ENCODE data around the gene NXPH1. TPM values are rescaled to one million over a fixed set of nuclear protein-coding genes. Genes with fewer than 3 reads are reported as not detected.

Gene NXPH1
- polyA plus RNA-seq, 4 donors: 0.14 to 0.28 (median 0.25) TPM; not detected in 1

DNA sequence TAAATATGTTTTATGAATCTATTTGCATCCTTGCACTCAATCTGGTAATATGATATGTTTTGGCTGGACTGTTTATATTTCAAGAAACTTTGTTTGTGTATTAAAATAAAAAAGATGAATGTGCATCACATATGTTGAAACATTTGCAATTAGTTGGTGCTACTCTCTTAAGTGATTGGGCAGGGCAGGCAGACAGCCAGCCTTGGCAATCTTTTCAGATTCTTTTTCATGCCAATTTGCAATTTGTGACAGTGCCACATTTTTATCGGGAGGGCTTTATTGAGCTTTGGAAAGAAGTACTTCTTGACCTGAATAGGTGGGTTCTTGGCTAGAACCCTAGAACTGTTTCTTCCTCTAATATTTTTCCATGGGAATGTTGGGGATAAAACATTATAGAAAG, 152.2 kb downstream of the NXPH1 start:
- DNase-seq (ENCODE audit: low read depth in 4 of 4, low spot score in 2 of 4): no peak

DNA sequence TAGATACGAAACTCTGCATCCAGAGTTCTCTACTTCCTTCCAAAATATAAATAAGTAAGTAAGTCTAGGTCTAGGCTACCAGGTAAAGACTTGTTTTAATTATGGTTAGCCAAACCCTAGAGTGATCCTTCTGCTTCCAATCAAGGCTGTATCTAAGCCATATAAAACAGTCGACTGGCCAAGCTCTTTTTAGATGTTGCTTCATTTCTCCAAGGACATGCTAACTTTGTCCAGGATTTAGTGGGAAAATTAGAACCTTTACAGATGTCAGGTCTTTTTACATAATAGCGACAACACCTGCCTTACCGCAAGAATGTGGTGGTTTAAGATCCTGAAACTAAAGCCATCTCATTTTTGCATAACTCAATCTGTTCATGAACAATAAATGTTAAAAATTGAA, 156.8 kb downstream of the NXPH1 start:
- DNase-seq (ENCODE audit: low read depth in 4 of 4, low spot score in 2 of 4): no peak

DNA sequence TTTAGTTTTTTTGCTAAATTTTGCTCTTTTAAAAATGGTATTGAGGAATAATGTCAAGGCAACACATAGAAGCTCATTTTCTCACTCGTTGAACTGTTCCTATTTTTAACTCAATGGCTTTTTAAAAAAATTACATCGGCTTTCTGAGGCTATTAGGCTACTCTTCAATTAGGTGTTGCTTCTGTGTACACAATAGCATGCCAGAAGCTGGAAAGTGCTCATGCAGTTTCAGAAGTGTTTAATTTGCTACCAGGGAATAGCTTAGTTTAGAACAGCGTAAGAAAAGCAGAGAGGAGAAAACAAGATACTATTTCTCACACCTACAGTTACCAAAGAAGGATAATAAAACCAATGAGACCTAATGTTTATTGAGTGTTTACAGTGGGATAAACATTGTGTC, 157.4 kb downstream of the NXPH1 start:
- no peak for DNase-seq (ENCODE audit: low read depth in 4 of 4, low spot score in 2 of 4)

DNA sequence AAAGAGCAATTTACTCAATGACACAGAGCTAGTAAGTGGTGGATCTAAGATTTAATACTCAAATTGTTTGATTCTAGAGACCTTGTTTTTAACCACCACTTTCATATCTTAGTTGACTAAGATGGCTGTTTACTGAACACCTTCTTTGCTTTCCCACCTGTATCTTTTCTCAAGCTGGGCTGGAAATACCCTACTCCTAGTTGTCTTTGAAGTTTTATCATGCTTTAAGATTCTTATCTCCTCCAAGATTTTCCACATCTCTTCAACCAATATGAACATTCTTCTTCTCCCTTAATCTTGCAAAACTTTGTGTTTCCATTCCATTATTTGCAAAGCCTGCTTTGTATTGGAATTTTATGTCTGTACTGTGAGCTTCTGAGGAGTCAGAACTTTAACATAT, 157.9 kb downstream of the NXPH1 start:
- DNase-seq (ENCODE audit: low read depth in 4 of 4, low spot score in 2 of 4): no peak

DNA sequence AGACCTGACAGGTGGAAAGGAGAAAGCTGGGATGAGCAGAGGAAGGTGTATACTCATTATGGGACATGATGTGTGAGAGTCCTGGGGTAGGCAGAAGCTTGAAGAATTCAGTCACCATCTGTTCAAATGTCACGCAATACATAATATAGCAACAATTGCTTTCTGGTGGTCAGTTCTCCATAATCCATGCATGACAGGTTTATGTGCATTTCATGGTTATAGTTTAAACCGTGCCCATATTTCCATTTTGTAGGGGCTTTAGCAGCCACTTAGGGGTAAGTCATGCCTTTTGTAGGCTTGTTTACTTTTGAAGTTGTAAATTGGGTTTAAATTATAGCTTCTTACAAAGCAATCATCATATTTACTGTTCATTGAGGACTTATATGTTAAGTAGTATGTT, 158.8 kb downstream of the NXPH1 start:
- DNase-seq (ENCODE audit: low read depth in 4 of 4, low spot score in 2 of 4): no peak

DNA sequence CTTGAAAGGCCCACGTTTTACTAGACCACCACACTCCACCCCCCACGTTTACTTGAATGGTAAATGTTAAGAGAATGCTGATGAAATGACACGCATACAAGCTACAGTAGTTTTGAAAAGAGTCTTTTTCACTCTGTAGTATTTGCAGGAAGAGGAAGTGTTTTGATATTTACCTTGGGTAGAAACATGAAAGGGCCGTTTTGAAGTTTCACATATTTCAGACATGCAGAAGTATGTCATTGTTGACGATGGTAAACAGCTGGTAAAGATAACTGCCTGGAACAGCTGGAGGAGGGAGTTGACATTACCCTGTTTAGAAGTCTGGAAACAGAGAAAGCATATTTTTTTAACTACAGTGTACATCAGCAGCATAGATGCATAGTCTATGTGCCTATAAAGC, 160.7 kb downstream of the NXPH1 start:
- peak in 1 of 4 donors; percentile 8 for DNase-seq (ENCODE audit: low read depth in 4 of 4, low spot score in 2 of 4)

DNA sequence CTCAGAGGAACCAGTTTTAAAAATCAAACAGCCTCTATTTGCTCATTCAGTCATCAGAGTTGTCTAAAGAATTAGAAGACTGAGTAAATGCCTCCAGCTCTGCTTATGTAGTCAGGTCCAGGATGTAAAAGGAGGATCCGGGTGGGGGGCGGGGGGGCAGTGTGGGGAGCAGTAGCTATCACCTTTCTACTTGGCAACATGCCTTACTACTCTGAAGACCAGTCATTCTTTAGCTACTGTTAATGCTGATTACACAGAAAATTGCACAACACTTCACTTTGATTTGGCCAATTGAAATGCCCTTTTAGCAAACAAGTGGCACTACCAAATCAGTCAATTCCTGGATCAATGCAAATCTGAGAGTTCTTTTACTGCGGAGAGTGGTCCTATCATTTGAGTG, 164.2 kb downstream of the NXPH1 start:
- DNase-seq (ENCODE audit: low read depth in 4 of 4, low spot score in 2 of 4): no peak

DNA sequence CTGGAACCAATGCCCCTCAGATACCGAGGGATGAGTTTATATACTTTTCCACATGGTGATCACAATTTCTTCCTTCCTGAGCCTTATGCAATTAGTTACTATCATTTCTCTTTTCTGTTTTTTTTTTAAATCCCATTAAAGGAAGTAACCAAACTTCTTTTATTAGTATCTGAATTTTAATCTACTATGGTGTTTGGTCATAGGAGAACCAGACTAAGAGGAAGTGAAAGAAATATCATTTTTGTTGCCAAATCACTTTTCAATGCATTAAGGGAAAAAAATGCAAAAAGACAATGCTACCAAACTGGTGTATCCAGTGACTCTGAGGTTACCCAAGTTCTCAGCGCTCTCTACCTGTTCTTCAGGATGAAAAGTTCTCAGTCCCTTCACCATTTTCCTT, 167.7 kb downstream of the NXPH1 start:
- DNase-seq (ENCODE audit: low read depth in 4 of 4, low spot score in 2 of 4): no peak

DNA sequence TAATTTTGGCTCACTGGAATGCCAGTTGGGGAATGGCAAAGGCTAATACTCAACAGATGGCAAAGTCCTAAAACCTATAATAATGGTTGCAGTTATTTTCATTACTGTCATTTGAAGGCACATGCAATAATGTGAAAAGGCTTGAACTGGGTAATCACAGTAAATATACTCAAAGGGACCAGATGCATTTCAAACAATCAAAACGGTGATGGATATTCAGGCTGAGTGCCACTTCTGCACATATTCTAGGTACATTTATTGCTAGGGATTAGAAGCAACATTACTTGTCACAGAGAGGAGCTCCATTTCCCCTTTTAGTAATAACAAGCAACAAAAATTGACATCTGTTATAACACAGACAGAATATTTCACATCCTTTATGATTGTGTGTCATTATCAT, 171.8 kb downstream of the NXPH1 start:
- DNase-seq (ENCODE audit: low read depth in 4 of 4, low spot score in 2 of 4): no peak

DNA sequence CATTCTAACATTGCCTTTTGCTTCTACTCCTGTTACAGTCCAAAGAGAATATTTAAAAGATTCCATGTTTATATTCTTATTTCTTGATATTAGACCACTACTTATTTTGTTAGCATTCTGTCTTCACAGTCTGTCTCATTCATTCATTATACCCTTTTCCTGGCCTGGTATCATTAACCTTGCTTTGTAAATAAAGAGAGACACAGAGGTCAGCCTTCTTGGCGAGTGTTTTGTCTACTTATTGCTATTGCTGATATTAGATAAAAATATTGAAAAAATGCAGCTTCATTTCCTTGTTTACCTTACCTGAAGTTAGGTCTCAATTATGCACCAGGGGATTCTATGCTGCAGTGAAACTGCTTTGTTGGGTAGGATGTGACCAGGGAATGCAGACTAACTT, 179.2 kb downstream of the NXPH1 start:
- no peak for DNase-seq (ENCODE audit: low read depth in 4 of 4, low spot score in 2 of 4)

DNA sequence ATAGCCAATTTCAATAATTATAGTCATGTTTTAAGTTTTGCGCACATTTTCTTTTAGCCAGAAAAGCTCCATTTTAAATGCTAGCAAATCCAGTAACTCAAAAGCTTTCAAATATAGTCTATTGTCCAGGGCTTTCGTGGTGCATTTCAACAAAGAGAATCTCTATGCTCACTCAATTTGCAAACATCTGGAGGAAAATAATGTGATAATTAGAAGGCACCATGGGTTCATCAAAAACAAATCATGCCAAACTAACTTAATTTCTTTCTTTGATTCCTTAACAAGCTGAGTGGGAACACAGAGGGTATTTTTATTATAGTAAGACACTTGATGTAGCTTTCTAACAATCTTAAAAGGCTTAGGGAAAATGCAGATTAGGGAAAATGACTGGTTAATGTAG, 179.8 kb downstream of the NXPH1 start:
- no peak for DNase-seq (ENCODE audit: low read depth in 4 of 4, low spot score in 2 of 4)

DNA sequence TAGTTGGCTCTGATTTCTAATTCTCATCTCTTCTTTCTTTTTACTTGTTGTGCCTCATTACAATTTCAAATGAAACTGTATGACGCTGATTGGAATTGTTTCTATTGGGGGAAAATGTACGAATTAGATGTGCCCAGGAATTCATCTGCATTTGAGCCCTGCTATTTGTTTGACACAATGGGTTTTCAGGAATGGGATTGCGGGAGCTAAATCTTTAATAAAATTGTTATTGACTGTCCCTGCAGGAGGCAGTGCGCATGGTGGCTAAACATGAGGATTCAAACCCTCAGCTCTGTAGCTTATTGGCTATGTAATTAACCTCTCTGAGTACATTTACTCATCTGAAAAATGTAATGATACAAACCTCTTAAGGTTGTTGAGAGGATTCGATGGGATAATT, 181.6 kb downstream of the NXPH1 start:
- no peak for DNase-seq (ENCODE audit: low read depth in 4 of 4, low spot score in 2 of 4)

DNA sequence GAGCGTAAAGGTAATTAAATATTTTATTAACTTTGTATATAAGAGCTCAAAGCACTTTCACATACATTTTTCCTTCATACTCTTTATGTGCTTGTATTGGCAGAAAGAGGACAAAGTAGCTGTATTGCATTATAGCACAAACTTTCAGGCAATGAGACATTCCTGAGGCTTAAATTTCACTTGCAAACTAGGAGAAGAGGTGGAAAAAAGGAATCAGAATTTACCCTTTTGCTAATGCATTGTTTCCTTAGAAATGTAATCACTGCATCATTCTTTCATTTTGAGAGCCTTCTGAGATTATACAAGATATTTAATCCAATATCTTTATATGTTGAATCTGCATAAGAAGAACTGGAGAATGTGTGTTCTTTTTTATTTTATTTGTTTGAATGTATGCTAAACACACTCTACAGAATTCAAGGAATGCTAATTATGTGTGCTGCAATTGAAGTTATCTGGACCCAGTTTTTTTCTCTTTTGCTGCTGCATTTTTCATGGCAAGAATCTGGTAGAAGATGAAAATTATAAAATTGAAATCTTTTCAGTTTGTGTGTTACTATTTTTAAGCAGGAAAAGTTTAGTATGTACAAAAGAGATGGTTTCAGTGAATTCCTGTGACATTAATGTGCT, 185.1 kb downstream of the NXPH1 start:
- DNase-seq (ENCODE audit: low read depth in 4 of 4, low spot score in 2 of 4): no peak

DNA sequence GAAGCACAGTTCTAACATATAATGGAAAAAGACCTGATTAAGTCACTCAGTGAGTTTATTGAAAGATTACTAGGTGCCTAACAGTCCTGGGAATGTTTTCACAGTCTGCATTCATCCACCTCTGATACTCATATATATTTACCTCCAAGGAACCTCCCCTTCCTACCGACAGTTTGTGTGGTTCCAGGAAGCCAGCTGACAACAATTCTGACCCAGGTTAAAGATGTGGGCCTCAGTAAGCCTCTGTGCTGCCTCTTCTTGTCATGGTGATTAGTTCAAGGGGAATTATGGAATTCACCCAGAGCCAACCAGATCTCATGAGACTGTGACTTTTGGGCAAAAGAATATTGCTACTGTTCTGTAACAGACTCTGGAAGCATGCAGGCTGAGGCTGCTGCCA, 186.8 kb downstream of the NXPH1 start:
- no peak for DNase-seq (ENCODE audit: low read depth in 4 of 4, low spot score in 2 of 4)

DNA sequence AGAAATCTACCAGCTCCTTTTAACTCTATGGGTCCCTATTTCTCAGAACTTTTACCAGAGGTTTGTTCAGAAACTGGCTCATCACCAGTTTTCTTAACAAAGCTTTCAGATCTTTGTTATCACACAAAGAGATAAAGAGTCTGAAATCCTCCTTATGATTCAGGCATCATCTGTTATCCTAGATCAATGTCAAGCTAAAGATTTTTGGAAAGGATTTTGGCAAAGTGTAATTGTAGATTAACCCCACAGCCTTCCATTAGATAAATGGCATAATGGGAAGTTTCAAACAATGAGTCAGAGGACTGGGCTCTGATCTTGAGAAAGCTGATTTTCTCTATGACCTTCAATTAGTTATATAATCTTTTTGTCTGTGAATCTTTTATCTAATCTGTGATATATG, 192.2 kb downstream of the NXPH1 start:
- no peak for DNase-seq (ENCODE audit: low read depth in 4 of 4, low spot score in 2 of 4)

DNA sequence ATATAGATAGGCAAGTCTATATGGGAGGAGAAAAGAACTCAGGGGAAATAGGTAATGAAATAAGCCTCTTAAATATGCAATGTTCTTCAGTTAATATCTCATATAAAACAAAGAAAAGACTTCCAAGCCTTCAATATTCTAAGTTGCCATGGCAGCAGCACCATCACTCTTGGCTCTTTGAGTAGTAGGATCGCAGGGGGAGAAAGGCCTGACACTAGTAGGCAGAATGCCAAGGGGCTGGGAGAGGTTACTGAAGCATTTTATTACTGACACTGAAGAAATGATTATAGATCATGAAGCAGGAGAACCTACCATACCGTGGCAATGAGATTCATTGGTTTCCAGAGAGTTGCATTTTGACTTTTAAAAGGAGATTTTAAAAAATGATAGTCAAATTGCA, 193.9 kb downstream of the NXPH1 start:
- peak in 1 of 4 donors; percentile 9 for DNase-seq (ENCODE audit: low read depth in 4 of 4, low spot score in 2 of 4)

DNA sequence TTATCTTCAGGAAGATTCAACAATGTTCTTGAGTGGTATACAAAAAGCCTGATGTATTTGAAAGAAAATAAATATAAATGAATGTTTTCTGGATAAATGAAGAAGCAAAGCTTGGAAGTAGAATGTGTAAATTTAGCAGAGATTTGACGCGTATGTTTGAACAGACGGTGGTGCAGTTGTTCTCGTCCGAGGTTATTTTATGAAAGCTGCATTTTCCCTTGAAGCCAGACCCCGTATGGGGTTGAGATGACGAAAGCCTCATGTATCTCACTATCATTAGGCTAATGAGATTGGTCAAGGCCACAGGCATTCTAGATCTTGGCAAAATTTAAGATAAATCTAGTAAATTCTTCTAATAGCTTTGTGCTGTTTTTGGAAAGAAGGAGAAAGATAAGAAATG, 195.2 kb downstream of the NXPH1 start:
- DNase-seq (ENCODE audit: low read depth in 4 of 4, low spot score in 2 of 4): no peak

DNA sequence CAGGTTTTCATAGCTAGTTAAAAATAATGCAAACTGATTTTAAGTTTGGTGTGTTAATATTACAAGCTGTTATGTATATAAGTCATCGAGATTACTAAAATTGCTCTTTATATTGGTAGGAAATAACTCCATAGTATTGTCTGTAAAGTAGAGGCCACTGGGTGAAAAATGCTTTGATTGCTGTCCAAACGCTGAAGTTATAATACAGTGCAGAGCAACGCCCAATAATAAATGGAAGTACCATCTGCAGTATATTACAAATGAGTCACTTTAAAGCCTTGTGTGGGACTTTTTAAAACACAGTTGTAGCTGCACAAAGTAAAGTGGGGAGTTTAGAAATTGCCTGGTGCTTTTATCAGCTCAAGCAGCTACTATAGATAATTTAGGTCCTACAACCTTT, 196.1 kb downstream of the NXPH1 start:
- DNase-seq (ENCODE audit: low read depth in 4 of 4, low spot score in 2 of 4): no peak

DNA sequence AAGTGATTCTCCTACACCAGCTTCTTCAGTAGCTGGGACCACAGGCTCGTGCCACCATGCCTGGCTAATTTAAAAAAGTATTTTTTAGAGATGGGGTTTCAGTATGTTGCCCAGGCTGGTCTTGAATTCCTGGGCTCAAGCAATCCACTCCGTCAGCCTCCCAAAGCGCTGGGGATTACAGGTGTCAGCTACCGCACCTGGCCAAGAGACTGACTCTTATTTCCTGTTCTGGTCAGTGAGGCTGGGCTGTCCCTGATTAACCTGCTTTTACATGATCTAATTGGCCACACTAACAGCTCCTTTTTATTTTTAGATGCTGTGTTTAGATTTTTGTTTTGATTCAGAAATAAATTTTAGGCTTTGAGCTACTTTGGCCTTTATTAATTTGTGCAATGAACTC, 203.9 kb downstream of the NXPH1 start:
- DNase-seq (ENCODE audit: low read depth in 4 of 4, low spot score in 2 of 4): no peak

DNA sequence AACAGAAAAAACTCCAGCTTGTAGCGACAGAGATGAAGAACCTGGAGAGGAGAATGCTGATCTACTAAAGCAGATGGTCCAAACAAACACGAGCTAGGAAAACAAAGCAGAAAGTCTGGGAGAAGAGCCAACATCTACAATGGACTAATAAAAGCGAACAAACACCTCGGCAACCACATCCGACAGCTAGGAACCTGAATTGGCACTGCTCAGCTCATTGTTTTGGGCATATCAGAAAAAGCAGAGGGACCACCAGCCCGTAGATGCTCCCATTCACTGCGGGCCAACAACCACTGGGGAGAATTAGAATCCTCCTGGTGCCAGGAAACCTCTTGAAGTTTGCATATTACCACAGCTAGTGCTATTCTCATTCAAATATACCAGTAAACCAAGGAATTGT, 204.7 kb downstream of the NXPH1 start:
- peak in 2 of 4 donors; percentile 5 to 13 for DNase-seq (ENCODE audit: low read depth in 4 of 4, low spot score in 2 of 4)

DNA sequence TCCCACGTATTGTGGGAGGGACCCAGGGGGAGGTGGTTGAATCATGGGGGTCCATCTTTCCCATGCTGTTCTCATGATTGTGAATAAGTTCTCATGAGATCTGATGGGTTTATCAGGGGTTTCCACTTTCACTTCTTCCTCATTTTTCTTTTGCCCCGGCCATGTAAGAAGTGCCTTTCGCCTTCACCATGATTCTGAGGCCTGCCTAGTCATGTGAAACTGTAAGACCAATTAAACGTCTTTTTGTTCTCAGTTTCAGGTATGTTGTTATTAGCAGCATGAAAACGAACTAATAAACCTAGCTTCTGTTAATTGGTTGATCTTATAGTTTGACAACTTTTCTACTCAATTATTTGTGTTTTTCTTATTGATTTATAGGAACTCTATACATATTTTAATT, 206.3 kb downstream of the NXPH1 start:
- no peak for DNase-seq (ENCODE audit: low read depth in 4 of 4, low spot score in 2 of 4)

DNA sequence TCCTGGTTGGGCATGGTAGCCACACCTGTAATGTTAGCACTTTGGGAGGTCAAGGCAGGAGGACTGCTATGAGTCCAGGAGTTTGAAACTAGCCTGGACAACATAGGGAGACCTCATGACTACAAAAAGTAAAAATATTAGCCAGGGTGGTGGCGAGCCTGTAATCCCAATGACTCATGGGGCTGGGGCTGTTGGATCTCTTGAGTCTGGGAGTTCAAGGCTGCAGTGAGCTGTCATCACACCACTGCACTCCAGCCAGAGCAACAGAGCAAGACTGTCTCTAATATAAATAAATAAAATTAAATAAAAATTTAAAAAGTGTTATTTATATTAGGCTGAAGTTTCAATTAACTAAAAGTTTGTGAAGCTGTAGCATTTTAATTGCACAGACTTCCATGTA, 207.3 kb downstream of the NXPH1 start:
- DNase-seq (ENCODE audit: low read depth in 4 of 4, low spot score in 2 of 4): no peak
